HepG2 (cell line): ENCODE measurements around the gene LRR1. TPM values are rescaled to one million over a fixed set of nuclear protein-coding genes. Genes with fewer than 3 reads are reported as not detected.

Source experiments
- ARID2 ChIP-seq: sonication (generic); formaldehyde crosslinking; IDR thresholded peaks from 2 replicates; pipeline ENCODE4 v1.8.1; 2022; ENCODE audit warnings: mild to moderate bottlenecking, missing genetic modification reagents, borderline replicate concordance
- FOSL1 ChIP-seq: sonication (generic); formaldehyde crosslinking; IDR thresholded peaks from 2 replicates; pipeline ENCODE4 v1.9.0; 2021; ENCODE audit warnings: missing genetic modification reagents, borderline replicate concordance
- FOXO1 ChIP-seq: sonication (generic); formaldehyde crosslinking; IDR thresholded peaks from 2 replicates; pipeline ENCODE4 v1.4.0; 2020; ENCODE audit warnings: missing genetic modification reagents
- FOXP4 ChIP-seq: sonication (generic); formaldehyde crosslinking; IDR thresholded peaks from 2 replicates; pipeline ENCODE4 v1.4.0; 2020; ENCODE audit warnings: missing genetic modification reagents
- HMG20A ChIP-seq: IDR thresholded peaks from 2 replicates; pipeline ENCODE4 v1.6.1; 2016; ENCODE audit warnings: borderline replicate concordance
- KDM1A ChIP-seq: IDR thresholded peaks from 2 replicates; pipeline ENCODE4 v1.6.1; 2016; ENCODE audit warnings: missing compliant biosample characterization
- KDM3A ChIP-seq: IDR thresholded peaks from 2 replicates; pipeline ENCODE4 v1.6.1; 2018; ENCODE audit warnings: low read depth, missing compliant biosample characterization
- KDM5B ChIP-seq: sonication (generic); formaldehyde crosslinking; IDR thresholded peaks from 2 replicates; pipeline ENCODE4 v1.4.0; 2020; ENCODE audit warnings: missing genetic modification reagents, mild to moderate bottlenecking, borderline replicate concordance
- PITX1 ChIP-seq: sonication (generic); formaldehyde crosslinking; IDR thresholded peaks from 2 replicates; pipeline ENCODE4 v1.5.1; 2020; ENCODE audit warnings: mild to moderate bottlenecking, missing genetic modification reagents
- PRPF4 ChIP-seq: fragments of 200-400 bp; formaldehyde crosslinking; IDR thresholded peaks from 2 replicates; pipeline ENCODE4 v1.6.1; 2016; ENCODE audit warnings: low read length, low read depth; ENCODE audit not compliant: poor library complexity, severe bottlenecking
- RBFOX2 ChIP-seq: fragments of 200-400 bp; formaldehyde crosslinking; IDR thresholded peaks from 2 replicates; pipeline ENCODE4 v1.6.1; 2017; ENCODE audit warnings: low read depth, mild to moderate bottlenecking, low read length
- TBX2 ChIP-seq: sonication (generic); formaldehyde crosslinking; IDR thresholded peaks from 2 replicates; pipeline ENCODE4 v1.5.0; 2020; ENCODE audit warnings: missing genetic modification reagents, mild to moderate bottlenecking, borderline replicate concordance
- TEF ChIP-seq: sonication (generic); formaldehyde crosslinking; IDR thresholded peaks from 2 replicates; pipeline ENCODE4 v1.5.0; 2020; ENCODE audit warnings: missing genetic modification reagents
- THAP9 ChIP-seq: sonication (generic); formaldehyde crosslinking; IDR thresholded peaks from 2 replicates; pipeline ENCODE4; 2020; ENCODE audit warnings: missing genetic modification reagents, mild to moderate bottlenecking, borderline replicate concordance
- TRIM24 ChIP-seq: sonication (generic); formaldehyde crosslinking; IDR thresholded peaks from 2 replicates; pipeline ENCODE4 v1.8.0; 2022; ENCODE audit warnings: mild to moderate bottlenecking, missing genetic modification reagents
- YEATS4 ChIP-seq: sonication (generic); formaldehyde crosslinking; IDR thresholded peaks from 2 replicates; pipeline ENCODE4 v1.4.0; 2020; ENCODE audit warnings: missing genetic modification reagents, borderline replicate concordance
- ZNF180 ChIP-seq: sonication (generic); formaldehyde crosslinking; IDR thresholded peaks from 2 replicates; pipeline ENCODE4 v1.4.0; 2020; ENCODE audit warnings: low read depth, missing genetic modification reagents, borderline replicate concordance
- ZNF350 ChIP-seq: sonication (generic); formaldehyde crosslinking; IDR thresholded peaks from 2 replicates; pipeline ENCODE4 v1.4.0; 2020; ENCODE audit warnings: mild to moderate bottlenecking, low read depth, missing genetic modification reagents, borderline replicate concordance
- ZNF362 ChIP-seq: sonication (generic); formaldehyde crosslinking; IDR thresholded peaks from 2 replicates; pipeline ENCODE4 v1.4.0; 2020; ENCODE audit warnings: missing genetic modification reagents, mild to moderate bottlenecking, borderline replicate concordance
- ZNF383 ChIP-seq: sonication (generic); formaldehyde crosslinking; IDR thresholded peaks from 2 replicates; pipeline ENCODE4 v1.4.0; 2020; ENCODE audit warnings: missing genetic modification reagents, mild to moderate bottlenecking, borderline replicate concordance
- ZNF501 ChIP-seq: sonication (generic); formaldehyde crosslinking; IDR thresholded peaks from 2 replicates; pipeline ENCODE4 v1.5.1; 2020; ENCODE audit warnings: mild to moderate bottlenecking, moderate library complexity, missing genetic modification reagents
- ZNF780A ChIP-seq: sonication (generic); formaldehyde crosslinking; IDR thresholded peaks from 2 replicates; pipeline ENCODE4 v1.8.0; 2022; ENCODE audit warnings: mild to moderate bottlenecking, missing genetic modification reagents, moderate library complexity
- polyA plus RNA-seq, 8 experiments: library from polyadenylated mRNA; depleted of rRNA in 3 of 8; stranded (reverse) in 7 of 8; unstranded in 1 of 8; fragments of >200 nt; fragmentation: Illumina TruSeq in 4 of 8; extraction: Trizol in 4 of 8; gene quantifications; 2 replicates each; pipeline versions ENCODE4 v1.2.1 to v1.2.3, GENCODE V29; 2011 to 2016; ENCODE audit warnings: low read depth in 4 of 8, missing spikeins in 1 of 8, mixed read lengths in 1 of 8; ENCODE audit not compliant: insufficient read depth in 1 of 8
- total RNA-seq, 5 experiments: library from RNA; depleted of rRNA; stranded (reverse); fragments of >200 nt; fragmentation: Illumina TruSeq; extraction: Trizol; gene quantifications; 2 replicates each; pipeline ENCODE4 v1.2.3, GENCODE V29; 2016; ENCODE audit warnings: low read depth in 1 of 5

LRR1 gene
- total and polyA plus RNA-seq, 2 of the 13 experiments (the other 11 are each of a cell fraction or from before 2014, with no cell fraction given): 7.0 to 36.2 TPM

GRCh38 chr14:49598485-49599300 is at the start of gene LRR1 (continued):
- no peak for TF ChIP-seq ZNF362 (CRISPR knock-in tag)
- TF ChIP-seq ZNF780A: 0 out of 2 replicates have a peak, but pooled peaks have one; percentile 73
- peak; percentile 91; the same call in 1 of the 2 replicates for TF ChIP-seq KDM3A (CRISPR knock-in tag)
- no peak for TF ChIP-seq KDM1A
- peak; percentile 89; the same call in 1 of the 2 replicates for TF ChIP-seq ZNF350 (CRISPR knock-in tag)
- no peak for TF ChIP-seq ZNF383 (CRISPR knock-in tag)
- TF ChIP-seq TBX2: peak; percentile 74
- TF ChIP-seq ZNF180 (CRISPR knock-in tag): no peak
- TF ChIP-seq FOSL1 (CRISPR knock-in tag): no peak
- TF ChIP-seq HMG20A (CRISPR knock-in tag): no peak
- peak; percentile 89; the same call in 1 of the 2 replicates for TF ChIP-seq YEATS4 (CRISPR knock-in tag)
- peak; percentile 87 for TF ChIP-seq RBFOX2
- 0 out of 2 replicates have a peak, but pooled peaks have one; percentile 59 for TF ChIP-seq PITX1
- TF ChIP-seq THAP9: peak; percentile 81; the same call in 1 of the 2 replicates
- peak; percentile 95; the same call in 1 of the 2 replicates for TF ChIP-seq KDM5B (CRISPR knock-in tag)
- peak; percentile 87; the same call in 1 of the 2 replicates for TF ChIP-seq ARID2
- TF ChIP-seq TEF (CRISPR knock-in tag): 0 out of 2 replicates have a peak, but pooled peaks have one; percentile 30
- peak; percentile 42; the same call in 1 of the 2 replicates for TF ChIP-seq FOXP4 (CRISPR knock-in tag)
- no peak for TF ChIP-seq TRIM24 (CRISPR knock-in tag)
- peak; percentile 6; the same call in 1 of the 2 replicates for TF ChIP-seq FOXO1
- TF ChIP-seq ZNF501: peak; percentile 98
- TF ChIP-seq PRPF4: no peak
